Pancreas (tissue), 10 donors: ENCODE results near the gene HELZ2. TPM values are rescaled to one million over a fixed set of nuclear protein-coding genes. Genes with fewer than 3 reads are reported as not detected.

Source experiments
- ATAC-seq, 4 donors: fragments of 200-7000 bp; cut with Tn5 transposase; one replicate each; pipeline versions ENCODE4 v1.8.0 to v1.9.1; 2020; ENCODE audit warnings: mild to moderate bottlenecking in 4 of 4, moderate library complexity in 4 of 4
- DNase-seq, 6 donors: peaks; one replicate each; pipeline ENCODE4 v3.0.0-alpha.2; 2020
- FAIRE-seq: peaks from 2 replicates; lab custom pipeline; 2012; peaks lifted over from hg19 to GRCh38; lab: Jason Lieb, UNC
- H3K27ac ChIP-seq, 4 donors: fragments of 200-600 bp; sonication (generic); 1 replicate in 3 of 4; 2 replicates in 1 of 4; pipeline versions ENCODE4 v1.5.0 to v1.8.0; 2020
- H3K27me3 ChIP-seq, 4 donors: fragments of 200-600 bp; one replicate each; pipeline ENCODE4 v1.8.0; 2021
- H3K36me3 ChIP-seq, 3 donors: fragments of 200-600 bp; sonication (generic) in 1 of 3; one replicate each; pipeline versions ENCODE4 v1.5.0 to v1.8.0; 2020 to 2021
- H3K4me1 ChIP-seq, 3 donors: fragments of 200-600 bp; one replicate each; pipeline ENCODE4 v1.8.0; 2021
- H3K4me3 ChIP-seq, 4 donors: fragments of 200-600 bp; sonication (generic) in 2 of 4; one replicate each; pipeline versions ENCODE4 v1.5.0 to v1.8.0; 2020 to 2021
- H3K9me3 ChIP-seq, 4 donors: fragments of 200-600 bp; one replicate each; pipeline ENCODE4 v1.8.0; 2021
- CTCF ChIP-seq, 4 donors: fragments of 200-600 bp; sonication (generic) in 3 of 4; IDR thresholded peaks; one replicate each; pipeline versions ENCODE4 v1.5.0 to v1.8.0; 2021; ENCODE audit warnings: antibody characterized with exemption in 4 of 4
- WGBS, 2 donors: extraction: QIAGEN DNeasy Blood & Tissue Kit; methylation state at CpG; one replicate each; pipeline ENCODE4 v1.1.7; 2013; 5-methylcytosine and 5-hydroxymethylcytosine counted together
- intact Hi-C, 3 donors: fragments of 100-400 bp; cut with DNase I; formaldehyde crosslinking; loops; one replicate each; pipeline versions ENCODE4 v1.11.1 to v1.14.2; 2022
- polyA plus RNA-seq, 2 donors: library from polyadenylated mRNA; stranded (reverse); fragments of 200-250 nt; gene quantifications; one replicate each; pipeline ENCODE4 v1.2.3, GENCODE V29; 2013
- total RNA-seq, 6 donors: library from RNA; stranded (reverse); fragmentation: NEBNext Ultra II Directional in 4 of 6; extraction: Animal tissue kit (Norgen Biotek cat#: 25700) in 4 of 6; gene quantifications; one replicate each; pipeline versions ENCODE4 v1.2.1 to v1.2.4, GENCODE V29; 2021 to 2023
- donor health status: healthy with polysubstance abuse.
- donor health status: DM: no; HTN: no; CAD: no; lungs with moderate emphysema.
- donor health status: DM: no; HTN: no; CAD: no.
- donor health status: control.
- donor health status: control.
- donor health status: Bipolar disorder and iron deficiency.
- donor health status: DM: yes; HTN: yes; CAD: no.
- donor health status: DM: no; HTN: no; CAD: no.
- donor health status: DM: no; HTN: no; CAD: no.
- donor health status: DM: yes; HTN: yes; CAD: no.

HELZ2 gene
- total and polyA plus RNA-seq, 8 donors, result 6.5 to 23.4 (median 13.0) TPM

- H3K9me3 ChIP-seq, result no peaks in the 10 kb centered on the region
- WGBS, 2 donors, result 92 to 93% methylated on average over 12 of the region's 12 CpGs
- H3K4me3 ChIP-seq, result no peak overlapping the region
- peak in 1 of 6 donors; percentile 23 for DNase-seq
- intact Hi-C loops, result no loop called here
- no peak for FAIRE-seq
- H3K27me3 ChIP-seq, result no peaks in the 10 kb centered on the region
- peaks cover 0 to 10% (median under 1%) of the 10 kb centered on the region in 3 donors for H3K36me3 ChIP-seq
- ATAC-seq, result no peak
- no peaks in the 10 kb centered on the region for H3K4me1 ChIP-seq
- no peak overlapping the region for H3K27ac ChIP-seq
- no peak for TF ChIP-seq CTCF (IDR thresholded peaks at IDR 0.05)
These were observed 13.2 kb upstream of the HELZ2 start for GRCh38 chr20:63587256-63587655.

GRCh38 chr20:63586797-63587196 lies 12.8 kb upstream of the HELZ2 start:
- WGBS, 2 donors, result 88 to 89% methylated on average over 17 of the region's 17 CpGs
- intact Hi-C loops, result no loop called here
- no peak overlapping the region for H3K4me3 ChIP-seq
- H3K27ac ChIP-seq, result no peak overlapping the region
- no peaks in the 10 kb centered on the region for H3K4me1 ChIP-seq
- FAIRE-seq (no peak), ATAC-seq (no peak), DNase-seq (peak in 2 of 6 donors; percentile 46 to 48)
- no peak for TF ChIP-seq CTCF (IDR thresholded peaks at IDR 0.05)
- no peaks in the 10 kb centered on the region for H3K9me3 ChIP-seq
- no peaks in the 10 kb centered on the region for H3K27me3 ChIP-seq
- peaks cover 0 to 5% (median 0%) of the 10 kb centered on the region in 3 donors for H3K36me3 ChIP-seq

- Histone ChIP-seq H3K27ac (no peak overlapping the region), H3K27me3 (no peaks in the 10 kb centered on the region), H3K4me3 (no peak overlapping the region), H3K36me3 (no peaks in the 10 kb centered on the region), H3K9me3 (no peaks in the 10 kb centered on the region), H3K4me1 (no peaks in the 10 kb centered on the region)
- no peak for ATAC-seq
- intact Hi-C loops, result no loop called here
- TF ChIP-seq CTCF (IDR thresholded peaks at IDR 0.05), result no peak
- peak in 1 of 6 donors; percentile 23 for DNase-seq
- FAIRE-seq, result no peak
- WGBS, 2 donors, result 61 to 77% methylated on average over 22 of the region's 22 CpGs
These were observed 11.9 kb upstream of the HELZ2 start for GRCh38 chr20:63585616-63586565.

- no peaks in the 10 kb centered on the region for H3K4me1 ChIP-seq
- no peak for TF ChIP-seq CTCF (IDR thresholded peaks at IDR 0.05)
- whole genome bisulfite sequencing, 2 donors, result 80 to 85% methylated on average over 23 of the region's 23 CpGs
- no peaks in the 10 kb centered on the region for H3K36me3 ChIP-seq
- H3K27ac ChIP-seq, result no peak overlapping the region
- intact Hi-C loops, result no loop called here
- H3K4me3 ChIP-seq, result no peak overlapping the region
- FAIRE-seq, result no peak
- no peak for ATAC-seq
- no peaks in the 10 kb centered on the region for H3K27me3 ChIP-seq
- no peaks in the 10 kb centered on the region for H3K9me3 ChIP-seq
- DNase-seq, result peak in 2 of 6 donors; percentile 17 to 41
These were observed 8.5 kb upstream of the HELZ2 start for GRCh38 chr20:63582382-63583063.
